GM12891 (cell line): ENCODE measurements around the gene MAGI1.

Experiments
- PAX5 ChIP-seq: IDR thresholded peaks from 2 replicates; pipeline ENCODE4 v1.6.1; 2011; ENCODE audit warnings: low read length, moderate library complexity, mild to moderate bottlenecking; ENCODE audit not compliant: insufficient read depth, severe bottlenecking
- POLR2A ChIP-seq: IDR thresholded peaks from 2 replicates; pipeline ENCODE4 v1.6.1; 2011; ENCODE audit warnings: low read depth, low read length, control low read depth
- POLR2AphosphoS5 ChIP-seq: IDR thresholded peaks from 2 replicates; pipeline ENCODE4 v1.6.1; 2011; ENCODE audit warnings: low read depth, low read length, control low read depth
- TAF1 ChIP-seq: IDR thresholded peaks from 2 replicates; pipeline ENCODE4 v1.6.1; 2011; ENCODE audit warnings: low read depth, low read length, control low read depth

DNA sequence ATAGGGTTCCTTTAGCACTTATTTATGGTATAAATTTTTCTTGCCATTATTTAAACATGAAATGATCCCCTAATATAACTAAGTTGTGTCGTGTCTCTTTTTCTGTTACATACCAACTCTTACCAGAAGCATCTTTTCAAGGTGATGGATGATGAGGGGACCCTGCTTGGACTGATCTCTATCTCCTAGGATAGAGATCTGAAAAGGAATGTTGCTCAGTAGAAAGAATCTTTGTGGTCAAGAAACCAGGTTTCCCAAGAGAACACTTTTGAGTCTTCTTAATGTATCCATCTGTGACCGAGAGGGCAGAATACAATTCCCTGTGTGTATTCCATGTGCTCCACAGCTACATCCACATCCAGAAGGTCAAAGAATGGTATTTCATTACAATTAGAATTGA, 409.7 kb downstream of the MAGI1 start:
- TF ChIP-seq POLR2A (no peak), POLR2AphosphoS5 (no peak), TAF1 (no peak), PAX5 (no peak)
